Lower leg skin (tissue), 4 donors: ENCODE results near the gene MRO. TPM values are rescaled to one million over a fixed set of nuclear protein-coding genes. Genes with fewer than 3 reads are reported as not detected.

Source experiments
- DNase-seq, 2 donors: peaks; one replicate each; pipeline ENCODE4 v3.0.0-alpha.2; 2019; ENCODE audit warnings: low spot score in 2 of 2
- H3K4me3 ChIP-seq: fragments of 200-600 bp; sonication (generic); 2 replicates; pipeline ENCODE4 v1.5.1; 2017; ENCODE audit warnings: mild to moderate bottlenecking, low read depth; ENCODE audit not compliant: poor library complexity, severe bottlenecking
- POLR2A ChIP-seq, 2 donors: fragments of 450-650 bp; IDR thresholded peaks; one replicate each; pipeline ENCODE4 v1.6.1; 2016 to 2017; ENCODE audit warnings: antibody characterized with exemption in 2 of 2, mild to moderate bottlenecking in 1 of 2, moderate library complexity in 1 of 2
- WGBS, 2 donors: methylation state at CpG; one replicate each; pipeline ENCODE4 v1.1.5; 2018; 5-methylcytosine and 5-hydroxymethylcytosine counted together
- intact Hi-C: fragments of 100-400 bp; cut with DNase I; formaldehyde crosslinking; loops from one replicate; pipeline ENCODE4 v1.15.0; 2023; ENCODE audit warnings: low total_unique reads
- total RNA-seq, 4 donors: library from RNA; depleted of rRNA; stranded (reverse); fragments of >200 nt; gene quantifications; one replicate each; pipeline ENCODE4 v1.1.0, GENCODE V29; 2016
- TF ChIP-seq, protein P1 (sequence below), 3 donors: fragments of 450-650 bp; IDR thresholded peaks; one replicate each; pipeline ENCODE4 v1.5.1; 2016; ENCODE audit warnings: antibody characterized with exemption in 3 of 3, mild to moderate bottlenecking in 3 of 3, moderate library complexity in 2 of 3

MRO gene
- total RNA-seq, 4 donors from 2014 or later, result 0.10 TPM; not detected in 3

DNA sequence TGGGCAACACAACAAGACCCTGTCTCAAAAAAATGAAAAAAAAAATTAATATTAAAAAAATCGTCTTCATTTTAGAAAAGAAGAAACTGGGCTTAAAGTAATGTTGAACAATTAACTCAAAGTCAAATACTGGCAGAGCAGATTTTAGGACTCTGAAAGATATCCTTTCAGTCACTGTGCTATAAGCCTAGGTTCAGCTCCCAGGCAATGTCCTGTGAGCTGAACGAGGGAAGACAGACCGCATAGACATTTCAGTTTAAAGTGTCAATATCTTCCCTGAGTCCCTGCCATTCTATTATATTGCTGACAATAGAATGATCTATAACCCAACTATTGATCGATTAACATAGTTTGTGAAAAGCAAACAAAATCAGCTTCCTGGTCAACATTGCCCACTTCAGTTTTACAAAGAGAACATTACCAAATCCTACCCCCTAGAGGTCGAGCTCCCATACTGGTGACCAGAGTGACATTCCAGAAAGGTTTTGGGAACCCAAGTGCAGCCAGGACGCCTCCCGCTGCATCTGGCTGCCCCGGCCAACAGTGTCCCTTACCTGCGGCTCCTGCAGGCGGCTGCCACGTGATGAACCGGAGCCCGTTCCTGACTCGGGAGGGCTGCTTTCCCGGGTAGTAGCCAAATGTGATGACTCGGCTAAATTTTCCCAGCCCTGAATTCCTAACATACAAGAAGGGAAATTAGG is 639 bp downstream of the MRO start:
- intact Hi-C loops, result no loop called here

DNA sequence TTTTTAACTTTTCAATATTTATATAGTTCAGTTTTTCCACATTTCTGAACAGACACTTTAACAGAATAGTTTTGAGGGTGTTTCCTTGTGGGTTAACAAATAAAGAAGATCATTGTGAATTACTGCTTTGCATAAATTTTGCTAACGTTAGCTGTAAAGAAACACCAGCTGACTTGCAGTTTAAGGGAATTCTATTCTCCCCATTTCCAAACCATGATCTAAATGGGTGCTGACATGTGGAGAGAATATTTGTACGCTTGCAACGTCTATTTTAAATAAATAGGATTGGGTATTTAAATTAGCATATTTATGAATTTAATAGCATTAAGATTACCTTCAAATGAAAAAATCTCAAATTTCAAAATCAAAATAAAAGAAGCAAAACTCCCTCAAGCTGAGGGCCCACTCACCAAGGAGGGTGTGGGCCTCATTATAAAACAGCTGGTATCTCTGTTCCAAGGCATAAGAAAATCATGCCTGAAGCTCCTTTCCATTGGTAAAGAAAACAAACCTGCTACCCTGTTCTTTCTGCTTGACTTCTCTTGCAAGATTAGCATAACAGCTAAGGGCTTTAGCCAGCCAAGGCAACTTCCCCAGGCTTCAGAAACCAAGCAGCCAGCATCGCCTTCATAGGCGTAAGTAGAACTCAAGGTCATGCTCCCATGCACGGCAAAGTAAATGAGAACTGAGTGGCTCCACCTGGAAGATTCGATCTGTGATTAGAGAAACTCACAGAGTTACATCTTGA is 3.2 kb downstream of the MRO start:
- no peak for TF ChIP-seq POLR2A (IDR thresholded peaks at IDR 0.05)
- TF ChIP-seq, protein P1, sequence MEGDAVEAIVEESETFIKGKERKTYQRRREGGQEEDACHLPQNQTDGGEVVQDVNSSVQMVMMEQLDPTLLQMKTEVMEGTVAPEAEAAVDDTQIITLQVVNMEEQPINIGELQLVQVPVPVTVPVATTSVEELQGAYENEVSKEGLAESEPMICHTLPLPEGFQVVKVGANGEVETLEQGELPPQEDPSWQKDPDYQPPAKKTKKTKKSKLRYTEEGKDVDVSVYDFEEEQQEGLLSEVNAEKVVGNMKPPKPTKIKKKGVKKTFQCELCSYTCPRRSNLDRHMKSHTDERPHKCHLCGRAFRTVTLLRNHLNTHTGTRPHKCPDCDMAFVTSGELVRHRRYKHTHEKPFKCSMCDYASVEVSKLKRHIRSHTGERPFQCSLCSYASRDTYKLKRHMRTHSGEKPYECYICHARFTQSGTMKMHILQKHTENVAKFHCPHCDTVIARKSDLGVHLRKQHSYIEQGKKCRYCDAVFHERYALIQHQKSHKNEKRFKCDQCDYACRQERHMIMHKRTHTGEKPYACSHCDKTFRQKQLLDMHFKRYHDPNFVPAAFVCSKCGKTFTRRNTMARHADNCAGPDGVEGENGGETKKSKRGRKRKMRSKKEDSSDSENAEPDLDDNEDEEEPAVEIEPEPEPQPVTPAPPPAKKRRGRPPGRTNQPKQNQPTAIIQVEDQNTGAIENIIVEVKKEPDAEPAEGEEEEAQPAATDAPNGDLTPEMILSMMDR (IDR thresholded peaks at IDR 0.05), result no peak
- H3K4me3 ChIP-seq, result no peak overlapping the region
- no peak for DNase-seq
- intact Hi-C loops, result no loop called here
- WGBS, 2 donors, result 73 to 80% methylated on average over 7 of the region's 7 CpGs

More for the DNA sequence above, 639 bp downstream of the MRO start:
- TF ChIP-seq, protein P1 (IDR thresholded peaks at IDR 0.05), result no peak
- TF ChIP-seq POLR2A (IDR thresholded peaks at IDR 0.05), result no peak
- H3K4me3 ChIP-seq, result no peak overlapping the region
- WGBS, 2 donors, result 17 to 19% methylated on average over 16 of the region's 16 CpGs
- DNase-seq, result no peak

DNA sequence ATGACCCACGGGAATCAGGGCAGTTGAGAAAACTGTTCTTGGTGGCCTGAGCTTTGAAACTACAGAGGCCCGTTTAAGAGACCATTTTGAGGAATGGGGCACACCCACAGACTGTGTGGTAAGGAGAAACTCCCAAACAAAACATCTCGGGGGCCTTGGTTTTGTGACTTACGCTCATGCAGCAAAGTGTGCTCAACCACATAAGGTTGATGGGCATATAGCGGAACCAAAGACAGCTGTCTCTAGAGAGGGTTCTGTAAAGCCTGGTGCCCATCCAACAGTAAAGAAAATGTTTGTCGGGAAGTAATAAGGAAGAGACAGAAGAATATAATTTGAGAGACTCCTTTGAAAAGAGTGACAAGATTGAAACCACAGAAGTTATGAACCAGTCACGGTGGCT is 5.4 kb downstream of the MRO start:
- intact Hi-C loops, result no loop called here
- no peak overlapping the region for H3K4me3 ChIP-seq
- TF ChIP-seq POLR2A (IDR thresholded peaks at IDR 0.05), result no peak
- TF ChIP-seq, protein P1 (IDR thresholded peaks at IDR 0.05), result no peak
- no peak for DNase-seq
- WGBS, 2 donors, result 67 to 71% methylated on average over 7 of the region's 7 CpGs

DNA sequence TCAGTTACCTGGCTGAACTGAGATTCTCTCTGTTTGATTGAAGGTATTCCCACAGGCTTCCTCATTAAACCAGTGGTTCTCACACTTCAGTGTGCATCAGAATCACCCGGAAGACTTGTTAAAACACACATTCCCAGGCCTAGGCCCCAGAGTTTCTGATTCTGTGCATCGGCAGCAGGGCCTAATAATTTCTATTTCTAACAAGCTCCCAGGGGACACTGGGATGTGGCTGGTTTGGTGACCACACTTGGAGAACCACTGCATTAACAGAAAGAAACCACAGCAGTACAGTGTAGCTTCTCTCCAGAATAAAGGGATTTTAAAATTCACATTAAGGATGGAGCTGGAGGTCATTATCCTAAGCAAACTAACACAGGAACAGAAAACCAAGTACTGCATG is 6.5 kb downstream of the MRO start:
- 84 to 93% methylated on average over 2 of the region's 2 CpGs for WGBS, 2 donors
- DNase-seq, result no peak
- intact Hi-C loops, result no loop called here
- TF ChIP-seq POLR2A (IDR thresholded peaks at IDR 0.05), result no peak
- TF ChIP-seq, protein P1 (IDR thresholded peaks at IDR 0.05), result no peak
- no peak overlapping the region for H3K4me3 ChIP-seq

DNA sequence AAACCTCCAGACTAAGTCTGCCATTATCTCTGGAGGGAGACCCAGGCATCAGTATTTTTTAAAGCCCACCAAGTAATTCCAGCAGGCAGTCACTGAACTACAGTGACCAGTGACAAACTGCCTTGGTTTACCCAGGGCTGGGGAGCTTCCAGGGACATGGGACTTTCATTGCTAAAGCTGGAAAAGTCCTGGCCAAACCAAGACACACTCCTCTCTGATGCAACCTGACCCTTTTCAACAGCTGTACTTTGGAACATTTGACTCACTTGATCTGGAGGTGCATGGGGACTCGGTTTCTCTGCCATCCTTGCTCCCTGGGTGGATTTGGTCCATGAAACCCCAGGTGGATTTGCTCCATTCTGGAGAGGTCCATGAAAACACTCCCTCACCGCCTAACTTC is 7.0 kb downstream of the MRO start:
- DNase-seq, result no peak
- intact Hi-C loops, result no loop called here
- WGBS, 2 donors, result 77 to 100% methylated on average over 2 of the region's 2 CpGs
- no peak overlapping the region for H3K4me3 ChIP-seq
- TF ChIP-seq, protein P1 (IDR thresholded peaks at IDR 0.05), result no peak
- TF ChIP-seq POLR2A (IDR thresholded peaks at IDR 0.05), result no peak
